GM23338 (cell line): Measurements from ENCODE around the gene C1orf174.

Experiments used
- CREB1 ChIP-seq: fragments of 250-450 bp; sonication (Bioruptor Pico); IDR thresholded peaks from 2 replicates; pipeline ENCODE4 v1.5.0; 2020; ENCODE audit warnings: low read depth, mild to moderate bottlenecking, moderate library complexity
- EZH2 ChIP-seq: fragments of 200-600 bp; sonication (generic); IDR thresholded peaks from one replicate; pipeline ENCODE4 v1.8.0; 2017; ENCODE audit warnings: antibody characterized with exemption, mild to moderate bottlenecking, low read depth; ENCODE audit not compliant: unreplicated experiment
- EZH2phosphoT487 ChIP-seq: fragments of 200-600 bp; sonication (generic); IDR thresholded peaks from one replicate; pipeline ENCODE4 v1.8.1; 2018; ENCODE audit warnings: antibody characterized with exemption; ENCODE audit not compliant: unreplicated experiment
- JUNB ChIP-seq: IDR thresholded peaks from one replicate; pipeline ENCODE4 v1.6.1; 2016; ENCODE audit warnings: antibody characterized with exemption; ENCODE audit not compliant: unreplicated experiment
- NANOG ChIP-seq: IDR thresholded peaks from 2 replicates; pipeline ENCODE4 v1.6.1; 2016; ENCODE audit warnings: antibody characterized with exemption, borderline replicate concordance
- POLR2AphosphoS5 ChIP-seq: IDR thresholded peaks from 2 replicates; pipeline ENCODE4 v1.6.1; 2016; ENCODE audit warnings: antibody characterized with exemption, low read depth
- STAT1 ChIP-seq: IDR thresholded peaks from one replicate; pipeline ENCODE4 v1.6.1; 2016; ENCODE audit warnings: antibody characterized with exemption; ENCODE audit not compliant: unreplicated experiment
- ZNF114 ChIP-seq: fragments of 250-450 bp; sonication (Bioruptor Pico); IDR thresholded peaks from 2 replicates; pipeline ENCODE4 v1.5.0; 2020; ENCODE audit warnings: mild to moderate bottlenecking, moderate library complexity
- ZNF331 ChIP-seq: fragments of 250-450 bp; sonication (Bioruptor Pico); IDR thresholded peaks from 2 replicates; pipeline ENCODE4 v1.5.0; 2020; ENCODE audit warnings: low read depth, mild to moderate bottlenecking, moderate library complexity
- TF ChIP-seq, protein P1 (sequence below), 2 experiments: fragments of 200-600 bp in 1 of 2; sonication (generic) in 1 of 2; conservative IDR thresholded peaks; 2 replicates each; pipeline versions ENCODE4 v1.5.1 to v1.6.1; 2016 to 2017; ENCODE audit warnings: antibody characterized with exemption in 2 of 2, low read depth in 2 of 2, mild to moderate bottlenecking in 2 of 2, moderate library complexity in 1 of 2
- TF ChIP-seq, protein P2 (sequence below): IDR thresholded peaks from one replicate; pipeline ENCODE4 v1.6.1; 2018; ENCODE audit warnings: antibody characterized with exemption; ENCODE audit not compliant: unreplicated experiment
- TF ChIP-seq, protein P3 (sequence below): IDR thresholded peaks from 2 replicates; pipeline ENCODE4 v1.6.1; 2016; ENCODE audit warnings: antibody characterized with exemption

DNA sequence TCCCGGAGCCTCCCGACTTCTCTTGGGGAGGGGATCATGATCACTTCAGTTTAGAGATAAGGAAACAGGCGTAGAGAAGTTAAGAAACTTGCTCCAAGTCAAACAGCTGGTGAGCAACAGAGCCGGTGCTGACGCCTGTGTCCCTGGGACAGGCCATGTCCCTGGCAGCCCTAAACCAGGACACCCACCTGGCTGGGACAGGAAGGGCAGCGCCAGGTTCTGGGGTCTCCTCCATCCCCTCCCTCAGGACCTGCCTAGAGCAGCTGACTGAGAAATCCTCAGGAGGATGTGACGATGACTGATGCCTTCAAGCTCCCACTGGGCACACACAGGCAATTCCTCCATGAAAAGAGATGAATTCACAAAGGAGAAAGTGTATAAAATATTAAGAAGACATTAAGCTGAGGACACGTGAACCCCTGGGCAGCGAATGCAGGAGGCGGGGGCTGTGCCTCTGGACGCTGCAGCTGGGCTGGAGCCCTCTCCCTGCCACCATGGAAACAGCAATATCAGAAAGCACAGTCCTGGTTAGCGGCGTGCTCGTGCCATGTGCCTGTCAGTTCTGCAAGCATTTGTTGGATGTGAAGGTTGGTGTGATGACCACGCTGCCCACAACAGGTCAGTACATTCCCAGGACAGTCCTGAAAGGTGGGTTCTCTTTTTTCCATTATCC lies 40.1 kb upstream of the C1orf174 start:
- TF ChIP-seq, protein P1, sequence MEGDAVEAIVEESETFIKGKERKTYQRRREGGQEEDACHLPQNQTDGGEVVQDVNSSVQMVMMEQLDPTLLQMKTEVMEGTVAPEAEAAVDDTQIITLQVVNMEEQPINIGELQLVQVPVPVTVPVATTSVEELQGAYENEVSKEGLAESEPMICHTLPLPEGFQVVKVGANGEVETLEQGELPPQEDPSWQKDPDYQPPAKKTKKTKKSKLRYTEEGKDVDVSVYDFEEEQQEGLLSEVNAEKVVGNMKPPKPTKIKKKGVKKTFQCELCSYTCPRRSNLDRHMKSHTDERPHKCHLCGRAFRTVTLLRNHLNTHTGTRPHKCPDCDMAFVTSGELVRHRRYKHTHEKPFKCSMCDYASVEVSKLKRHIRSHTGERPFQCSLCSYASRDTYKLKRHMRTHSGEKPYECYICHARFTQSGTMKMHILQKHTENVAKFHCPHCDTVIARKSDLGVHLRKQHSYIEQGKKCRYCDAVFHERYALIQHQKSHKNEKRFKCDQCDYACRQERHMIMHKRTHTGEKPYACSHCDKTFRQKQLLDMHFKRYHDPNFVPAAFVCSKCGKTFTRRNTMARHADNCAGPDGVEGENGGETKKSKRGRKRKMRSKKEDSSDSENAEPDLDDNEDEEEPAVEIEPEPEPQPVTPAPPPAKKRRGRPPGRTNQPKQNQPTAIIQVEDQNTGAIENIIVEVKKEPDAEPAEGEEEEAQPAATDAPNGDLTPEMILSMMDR (conservative IDR thresholded peaks at IDR 0.05; ENCODE audit: low read depth in 2 of 2), result no peak
- TF ChIP-seq, protein P2, sequence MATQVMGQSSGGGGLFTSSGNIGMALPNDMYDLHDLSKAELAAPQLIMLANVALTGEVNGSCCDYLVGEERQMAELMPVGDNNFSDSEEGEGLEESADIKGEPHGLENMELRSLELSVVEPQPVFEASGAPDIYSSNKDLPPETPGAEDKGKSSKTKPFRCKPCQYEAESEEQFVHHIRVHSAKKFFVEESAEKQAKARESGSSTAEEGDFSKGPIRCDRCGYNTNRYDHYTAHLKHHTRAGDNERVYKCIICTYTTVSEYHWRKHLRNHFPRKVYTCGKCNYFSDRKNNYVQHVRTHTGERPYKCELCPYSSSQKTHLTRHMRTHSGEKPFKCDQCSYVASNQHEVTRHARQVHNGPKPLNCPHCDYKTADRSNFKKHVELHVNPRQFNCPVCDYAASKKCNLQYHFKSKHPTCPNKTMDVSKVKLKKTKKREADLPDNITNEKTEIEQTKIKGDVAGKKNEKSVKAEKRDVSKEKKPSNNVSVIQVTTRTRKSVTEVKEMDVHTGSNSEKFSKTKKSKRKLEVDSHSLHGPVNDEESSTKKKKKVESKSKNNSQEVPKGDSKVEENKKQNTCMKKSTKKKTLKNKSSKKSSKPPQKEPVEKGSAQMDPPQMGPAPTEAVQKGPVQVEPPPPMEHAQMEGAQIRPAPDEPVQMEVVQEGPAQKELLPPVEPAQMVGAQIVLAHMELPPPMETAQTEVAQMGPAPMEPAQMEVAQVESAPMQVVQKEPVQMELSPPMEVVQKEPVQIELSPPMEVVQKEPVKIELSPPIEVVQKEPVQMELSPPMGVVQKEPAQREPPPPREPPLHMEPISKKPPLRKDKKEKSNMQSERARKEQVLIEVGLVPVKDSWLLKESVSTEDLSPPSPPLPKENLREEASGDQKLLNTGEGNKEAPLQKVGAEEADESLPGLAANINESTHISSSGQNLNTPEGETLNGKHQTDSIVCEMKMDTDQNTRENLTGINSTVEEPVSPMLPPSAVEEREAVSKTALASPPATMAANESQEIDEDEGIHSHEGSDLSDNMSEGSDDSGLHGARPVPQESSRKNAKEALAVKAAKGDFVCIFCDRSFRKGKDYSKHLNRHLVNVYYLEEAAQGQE, result no peak
- TF ChIP-seq EZH2phosphoT487 (no peak), ZNF331 (CRISPR knock-in tag) (no peak), EZH2 (no peak), POLR2AphosphoS5 (no peak), JUNB (no peak), CREB1 (CRISPR knock-in tag) (no peak), ZNF114 (CRISPR knock-in tag) (no peak), NANOG (no peak), STAT1 (no peak)
- TF ChIP-seq, protein P3, sequence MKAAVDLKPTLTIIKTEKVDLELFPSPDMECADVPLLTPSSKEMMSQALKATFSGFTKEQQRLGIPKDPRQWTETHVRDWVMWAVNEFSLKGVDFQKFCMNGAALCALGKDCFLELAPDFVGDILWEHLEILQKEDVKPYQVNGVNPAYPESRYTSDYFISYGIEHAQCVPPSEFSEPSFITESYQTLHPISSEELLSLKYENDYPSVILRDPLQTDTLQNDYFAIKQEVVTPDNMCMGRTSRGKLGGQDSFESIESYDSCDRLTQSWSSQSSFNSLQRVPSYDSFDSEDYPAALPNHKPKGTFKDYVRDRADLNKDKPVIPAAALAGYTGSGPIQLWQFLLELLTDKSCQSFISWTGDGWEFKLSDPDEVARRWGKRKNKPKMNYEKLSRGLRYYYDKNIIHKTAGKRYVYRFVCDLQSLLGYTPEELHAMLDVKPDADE, result no peak
